Esophagus muscularis mucosa (tissue), 4 donors: Measurements from ENCODE around the gene MIPOL1. TPM values are rescaled to one million over a fixed set of nuclear protein-coding genes. Genes with fewer than 3 reads are reported as not detected.
"Not testable (repeated sequence)": the region's sequence is repeated elsewhere in the genome, so short reads cannot be mapped to it uniquely, and the experiment has no call there.

Source experiments
- DNase-seq: peaks from one replicate; pipeline ENCODE4 v3.0.0-alpha.2; 2017; ENCODE audit errors: extremely low spot score
- H3K27ac ChIP-seq, 4 donors: fragments of 200-600 bp; sonication (generic); replicated peaks in 1 of 4; 1 replicate in 3 of 4; 2 replicates in 1 of 4; pipeline ENCODE4 v1.5.1; 2016 to 2019; ENCODE audit warnings: mild to moderate bottlenecking in 1 of 4
- H3K27me3 ChIP-seq, 4 donors: fragments of 200-600 bp; sonication (generic); one replicate each; pipeline versions ENCODE4 v1.5.1 to v1.6.0; 2016 to 2019
- H3K36me3 ChIP-seq, 4 donors: fragments of 200-600 bp; sonication (generic); one replicate each; pipeline ENCODE4 v1.5.1; 2016 to 2019
- H3K4me1 ChIP-seq, 4 donors: fragments of 200-600 bp; sonication (generic); one replicate each; pipeline ENCODE4 v1.5.1; 2016 to 2019
- H3K4me3 ChIP-seq, 4 donors: fragments of 200-600 bp; sonication (generic); 1 replicate in 2 of 4; 2 replicates in 2 of 4; pipeline ENCODE4 v1.5.1; 2016 to 2019; ENCODE audit warnings: mild to moderate bottlenecking in 4 of 4, moderate library complexity in 1 of 4
- H3K9me3 ChIP-seq, 4 donors: fragments of 200-600 bp; sonication (generic); 1 replicate in 3 of 4; 2 replicates in 1 of 4; pipeline ENCODE4 v1.5.1; 2016 to 2019
- EP300 ChIP-seq: sonication (generic); formaldehyde crosslinking; IDR thresholded peaks from one replicate; pipeline ENCODE4 v1.6.1; 2017; ENCODE audit warnings: antibody characterized with exemption
- POLR2A ChIP-seq: fragments of 450-650 bp; IDR thresholded peaks from one replicate; pipeline ENCODE4 v1.6.1; 2017; ENCODE audit warnings: antibody characterized with exemption, moderate library complexity, mild to moderate bottlenecking, low read depth
- POLR2AphosphoS5 ChIP-seq, 2 donors: sonication (generic); formaldehyde crosslinking; IDR thresholded peaks; one replicate each; pipeline ENCODE4 v1.6.1; 2017; ENCODE audit warnings: antibody characterized with exemption in 2 of 2
- whole genome bisulfite sequencing: methylation state at CpG from one replicate; pipeline ENCODE4 v1.1.5; 2018; 5-methylcytosine and 5-hydroxymethylcytosine counted together
- intact Hi-C: fragments of 100-400 bp; cut with DNase I; formaldehyde crosslinking; loops from one replicate; pipeline ENCODE4 v1.15.1; 2023
- total RNA-seq, 4 donors: library from RNA; depleted of rRNA; stranded (reverse); fragments of >200 nt; gene quantifications; one replicate each; pipeline versions ENCODE4 v1.1.0 to v1.2.1, GENCODE V29; 2016
- TF ChIP-seq, protein P1 (sequence below), 3 experiments: fragments of 200-600 bp in 2 of 3; fragments of 450-650 bp in 1 of 3; sonication (generic) in 2 of 3; IDR thresholded peaks; one replicate each; pipeline ENCODE4 v1.5.1; 2017 to 2019; ENCODE audit warnings: antibody characterized with exemption in 3 of 3, mild to moderate bottlenecking in 2 of 3, moderate library complexity in 1 of 3

Gene MIPOL1
- total RNA-seq, 4 donors from 2014 or later = 6.5 to 21.2 (median 10.4) TPM

DNA sequence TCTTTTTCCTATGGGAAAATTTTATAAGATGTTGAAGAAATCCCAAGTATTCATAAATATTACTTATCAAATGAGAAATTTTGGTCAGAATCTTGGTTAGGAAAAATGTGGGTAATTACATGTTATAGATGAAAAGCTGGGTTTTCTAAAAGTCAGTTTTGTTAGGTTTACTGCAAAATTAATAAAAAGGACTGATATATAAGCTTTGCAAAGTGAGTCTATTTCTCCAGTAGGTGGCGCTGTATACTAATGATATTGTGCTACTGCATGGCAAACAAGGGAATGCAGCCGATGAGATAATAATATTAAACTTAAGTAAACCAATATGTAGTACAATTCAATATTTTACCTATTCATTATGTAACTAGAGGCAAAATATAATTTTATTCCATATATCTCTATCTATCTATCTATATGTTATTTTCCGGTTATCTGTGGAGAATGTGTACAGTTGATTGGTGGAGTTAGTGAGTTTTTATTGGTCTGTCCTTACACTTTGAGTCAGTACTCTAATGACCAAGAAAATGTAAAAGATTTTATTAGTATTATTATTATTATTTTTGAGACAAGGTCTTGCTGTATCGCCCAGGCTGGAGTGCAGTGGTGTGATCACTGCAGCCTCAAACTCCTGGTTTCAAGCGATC lies 32.9 kb downstream of the MIPOL1 start:
- Histone ChIP-seq H3K9me3 (peaks cover 0 to under 1% (median 0%) of the 10 kb centered on the region in 4 donors), H3K36me3 (no peaks in the 10 kb centered on the region), H3K27me3 (no peaks in the 10 kb centered on the region), H3K4me3 (no peak overlapping the region), H3K27ac (no peak overlapping the region), H3K4me1 (no peaks in the 10 kb centered on the region)
- intact Hi-C loops = no loop called here
- TF ChIP-seq EP300 (no peak), POLR2AphosphoS5 (IDR thresholded peaks at IDR 0.05) (no peak), POLR2A (no peak)
- TF ChIP-seq, protein P1, sequence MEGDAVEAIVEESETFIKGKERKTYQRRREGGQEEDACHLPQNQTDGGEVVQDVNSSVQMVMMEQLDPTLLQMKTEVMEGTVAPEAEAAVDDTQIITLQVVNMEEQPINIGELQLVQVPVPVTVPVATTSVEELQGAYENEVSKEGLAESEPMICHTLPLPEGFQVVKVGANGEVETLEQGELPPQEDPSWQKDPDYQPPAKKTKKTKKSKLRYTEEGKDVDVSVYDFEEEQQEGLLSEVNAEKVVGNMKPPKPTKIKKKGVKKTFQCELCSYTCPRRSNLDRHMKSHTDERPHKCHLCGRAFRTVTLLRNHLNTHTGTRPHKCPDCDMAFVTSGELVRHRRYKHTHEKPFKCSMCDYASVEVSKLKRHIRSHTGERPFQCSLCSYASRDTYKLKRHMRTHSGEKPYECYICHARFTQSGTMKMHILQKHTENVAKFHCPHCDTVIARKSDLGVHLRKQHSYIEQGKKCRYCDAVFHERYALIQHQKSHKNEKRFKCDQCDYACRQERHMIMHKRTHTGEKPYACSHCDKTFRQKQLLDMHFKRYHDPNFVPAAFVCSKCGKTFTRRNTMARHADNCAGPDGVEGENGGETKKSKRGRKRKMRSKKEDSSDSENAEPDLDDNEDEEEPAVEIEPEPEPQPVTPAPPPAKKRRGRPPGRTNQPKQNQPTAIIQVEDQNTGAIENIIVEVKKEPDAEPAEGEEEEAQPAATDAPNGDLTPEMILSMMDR (IDR thresholded peaks at IDR 0.05) = peak; percentile 59 to 84 (median 77)
- DNase-seq = no peak
- 57% methylated on average over 5 of the region's 5 CpGs for WGBS

- TF ChIP-seq, protein P1 (IDR thresholded peaks at IDR 0.05) = peak; percentile 50 to 66 (median 56)
- TF ChIP-seq POLR2AphosphoS5 (IDR thresholded peaks at IDR 0.05) (no peak), POLR2A (no peak), EP300 (no peak)
- no peaks in the 10 kb centered on the region for H3K36me3 ChIP-seq
- DNase-seq = no peak
- no peaks in the 10 kb centered on the region for H3K9me3 ChIP-seq
- no peaks in the 10 kb centered on the region for H3K4me1 ChIP-seq
- intact Hi-C loops = no loop called here
- H3K4me3 ChIP-seq = no peak overlapping the region
- 10% methylated on average over 1 of the region's 1 CpG for WGBS
- H3K27ac ChIP-seq = no peak overlapping the region
- H3K27me3 ChIP-seq = no peaks in the 10 kb centered on the region
Observed at GRCh38 chr14:37232907-37233481, 35.3 kb downstream of the MIPOL1 start.

- intact Hi-C loops = no loop called here
- H3K4me3 ChIP-seq = no peak overlapping the region
- no peak for DNase-seq
- TF ChIP-seq, protein P1 (IDR thresholded peaks at IDR 0.05) = no peak
- TF ChIP-seq EP300 (no peak), POLR2A (no peak), POLR2AphosphoS5 (IDR thresholded peaks at IDR 0.05) (no peak)
- WGBS = 91% methylated on average over 3 of the region's 3 CpGs
- no peaks in the 10 kb centered on the region for H3K36me3 ChIP-seq
- no peaks in the 10 kb centered on the region for H3K9me3 ChIP-seq
- no peaks in the 10 kb centered on the region for H3K4me1 ChIP-seq
- no peak overlapping the region for H3K27ac ChIP-seq
- H3K27me3 ChIP-seq = no peaks in the 10 kb centered on the region
Observed at GRCh38 chr14:37234222-37234621, 36.5 kb downstream of the MIPOL1 start.

DNA sequence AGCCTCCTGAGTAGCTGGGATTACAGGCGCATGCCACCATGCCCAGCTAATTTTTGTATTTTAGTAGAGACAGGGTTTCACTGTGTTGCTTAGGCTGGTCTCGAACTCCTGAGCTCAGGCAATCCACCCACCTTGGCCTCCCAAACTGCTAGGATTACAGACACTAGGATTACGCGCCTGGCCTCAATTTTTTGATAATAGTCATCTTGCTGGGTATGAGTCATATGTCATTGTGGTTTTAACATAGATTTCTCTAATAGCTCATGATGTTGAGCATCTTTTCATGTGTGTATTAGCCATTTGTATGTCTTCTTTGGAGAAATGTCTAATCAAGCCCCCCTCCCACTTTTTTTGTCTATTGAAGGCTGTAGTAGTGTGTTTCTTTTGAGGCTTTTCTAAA lies 38.3 kb downstream of the MIPOL1 start:
- H3K4me3 ChIP-seq, DNase-seq, H3K27me3 ChIP-seq, H3K27ac ChIP-seq, H3K9me3 ChIP-seq, H3K4me1 ChIP-seq, H3K36me3 ChIP-seq, intact Hi-C loops: not testable (repeated sequence)
- WGBS = 90% methylated on average over 4 of the region's 4 CpGs

DNA sequence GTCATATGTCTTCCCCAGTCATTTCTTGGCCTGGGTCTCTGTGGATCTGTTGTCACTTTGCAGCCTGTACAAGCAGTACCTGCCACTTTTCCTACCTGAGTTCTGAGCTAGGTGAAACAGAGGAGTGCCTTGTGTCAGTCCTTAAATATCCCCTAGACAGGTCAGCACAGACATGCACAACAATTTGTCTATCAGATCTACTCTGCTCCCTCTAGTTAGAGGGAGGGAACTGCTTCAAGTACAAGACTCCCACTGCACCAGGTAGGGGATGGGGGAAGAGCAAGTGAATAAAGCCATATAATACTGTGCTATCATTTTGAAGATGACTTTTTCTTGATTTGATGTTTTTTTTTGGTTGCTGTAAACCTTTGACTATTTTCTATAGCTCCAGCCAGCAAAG lies 39.4 kb downstream of the MIPOL1 start:
- Histone ChIP-seq H3K36me3 (no peaks in the 10 kb centered on the region), H3K9me3 (no peaks in the 10 kb centered on the region), H3K27me3 (no peaks in the 10 kb centered on the region), H3K4me3 (no peak overlapping the region), H3K27ac (no peak overlapping the region), H3K4me1 (no peaks in the 10 kb centered on the region)
- no peak for DNase-seq
- intact Hi-C loops = no loop called here
- TF ChIP-seq, protein P1 (IDR thresholded peaks at IDR 0.05) = no peak
- TF ChIP-seq POLR2A = no peak
- no peak for TF ChIP-seq POLR2AphosphoS5 (IDR thresholded peaks at IDR 0.05)
- TF ChIP-seq EP300 = no peak
